ENCODE measurements around the gene GOLGA6L7.

- TF ChIP-seq USF2 (IDR thresholded peaks at IDR 0.05; ENCODE audit: low read depth, low read length) (no peak), POLR2A (IDR thresholded peaks at IDR 0.05; ENCODE audit: low read depth, low read length) (no peak), CTCF (conservative IDR thresholded peaks at IDR 0.05; ENCODE audit: low read depth, low read length) (peak; percentile 37; the same call in 1 of the 2 replicates), MAZ (IDR thresholded peaks at IDR 0.05; ENCODE audit: borderline replicate concordance, low read depth, low read length) (no peak), RFX5 (IDR thresholded peaks at IDR 0.05; ENCODE audit: low read depth, low read length) (no peak), MAFK (IDR thresholded peaks at IDR 0.05; ENCODE audit: low read depth, low read length) (no peak), RAD21 (IDR thresholded peaks at IDR 0.05; ENCODE audit: low read length) (peak; percentile 42), MXI1 (IDR thresholded peaks at IDR 0.05; ENCODE audit: borderline replicate concordance, low read depth, low read length) (no peak)
Measured at GRCh38 chr15:28881170-28881569, 32.7 kb upstream of the GOLGA6L7 start.

All from IMR-90 (cell line).